ENCODE results near the gene COL9A3.
"Not testable (repeated sequence)": the region's sequence is repeated elsewhere in the genome, so short reads cannot be mapped to it uniquely, and the experiment has no call there.

COL9A3 gene

GRCh38 chr20:62864207-62864606 is 47.4 kb downstream of the COL9A3 start:
- no peak for TF ChIP-seq CTCF (IDR thresholded peaks at IDR 0.05; ENCODE audit: unreplicated experiment in 3 of 3)
- H3K9me3 Mint-ChIP-seq = peaks cover 12% of the 10 kb centered on the region
- H3K27ac Mint-ChIP-seq = no peak overlapping the region

GRCh38 chr20:62872184-62872847 is 55.5 kb downstream of the COL9A3 start:
- TF ChIP-seq CTCF (IDR thresholded peaks at IDR 0.05; ENCODE audit: unreplicated experiment in 3 of 3) = no peak
- peaks cover 4% of the 10 kb centered on the region for H3K36me3 Mint-ChIP-seq (ENCODE audit: low read depth)
- peaks cover 3% of the 10 kb centered on the region for H3K9me3 Mint-ChIP-seq
- H3K27me3 Mint-ChIP-seq (ENCODE audit: low read depth) = peaks cover 4% of the 10 kb centered on the region
- peaks cover 28% of the 10 kb centered on the region for H3K4me1 Mint-ChIP-seq
- H3K27ac Mint-ChIP-seq = no peak overlapping the region
- no peak overlapping the region for H3K4me3 Mint-ChIP-seq

More at GRCh38 chr20:62864207-62864606, 47.4 kb downstream of the COL9A3 start:
- no peak overlapping the region for H3K4me3 Mint-ChIP-seq
- H3K36me3 Mint-ChIP-seq (ENCODE audit: low read depth) = peaks cover 3% of the 10 kb centered on the region
- peaks cover 17% of the 10 kb centered on the region for H3K4me1 Mint-ChIP-seq
- peaks cover 14% of the 10 kb centered on the region for H3K27me3 Mint-ChIP-seq (ENCODE audit: low read depth)

- Mint-ChIP-seq H3K4me1 (peaks cover 33% of the 10 kb centered on the region), H3K36me3 (ENCODE audit: low read depth) (peaks cover 4% of the 10 kb centered on the region), H3K27ac (peak overlapping the region in 2 of 3 experiments; percentile 26 to 62), H3K9me3 (peaks cover 3% of the 10 kb centered on the region), H3K4me3 (no peak overlapping the region), H3K27me3 (ENCODE audit: low read depth) (peaks cover 4% of the 10 kb centered on the region)
- TF ChIP-seq CTCF (IDR thresholded peaks at IDR 0.05; ENCODE audit: unreplicated experiment in 3 of 3) = no peak
Measured at GRCh38 chr20:62872862-62873261, 56.0 kb downstream of the COL9A3 start.

- Mint-ChIP-seq H3K9me3 (peaks cover 3% of the 10 kb centered on the region), H3K4me3 (no peak overlapping the region), H3K36me3 (ENCODE audit: low read depth) (peaks cover 7% of the 10 kb centered on the region), H3K4me1 (peaks cover 33% of the 10 kb centered on the region), H3K27ac (peak overlapping the region in 1 of 3 experiments; percentile 26), H3K27me3 (ENCODE audit: low read depth) (peaks cover under 1% of the 10 kb centered on the region)
- TF ChIP-seq CTCF (IDR thresholded peaks at IDR 0.05; ENCODE audit: unreplicated experiment in 3 of 3) = no peak
Measured at GRCh38 chr20:62873280-62873679, 56.4 kb downstream of the COL9A3 start.

GRCh38 chr20:62873681-62874031 is 56.8 kb downstream of the COL9A3 start:
- H3K36me3 Mint-ChIP-seq (ENCODE audit: low read depth); H3K27me3 Mint-ChIP-seq (ENCODE audit: low read depth); H3K9me3 Mint-ChIP-seq; H3K4me3 Mint-ChIP-seq: not testable (repeated sequence)
- Mint-ChIP-seq H3K4me1 (peaks cover 33% of the 10 kb centered on the region), H3K27ac (peak overlapping the region in 1 of 3 experiments; percentile 26)
- peak; percentile 41 to 62 (median 50) for TF ChIP-seq CTCF (IDR thresholded peaks at IDR 0.05; ENCODE audit: unreplicated experiment in 3 of 3)

- Mint-ChIP-seq H3K4me1 (peaks cover 33% of the 10 kb centered on the region), H3K27ac (peak overlapping the region; percentile 26 to 74 (median 34)), H3K4me3 (peak overlapping the region in 2 of 3 experiments; percentile 66 to 75), H3K36me3 (ENCODE audit: low read depth) (peaks cover 7% of the 10 kb centered on the region), H3K9me3 (no peaks in the 10 kb centered on the region), H3K27me3 (ENCODE audit: low read depth) (no peaks in the 10 kb centered on the region)
- TF ChIP-seq CTCF (IDR thresholded peaks at IDR 0.05; ENCODE audit: unreplicated experiment in 3 of 3) = no peak
Measured at GRCh38 chr20:62874964-62875344, 58.1 kb downstream of the COL9A3 start.

Measured in nephron (organoid).